ENCODE measurements around the gene VMP1.

The VMP1 gene
- 218 to 451 (median 336) reads per million in 3 donors for total RNA-seq

DNA sequence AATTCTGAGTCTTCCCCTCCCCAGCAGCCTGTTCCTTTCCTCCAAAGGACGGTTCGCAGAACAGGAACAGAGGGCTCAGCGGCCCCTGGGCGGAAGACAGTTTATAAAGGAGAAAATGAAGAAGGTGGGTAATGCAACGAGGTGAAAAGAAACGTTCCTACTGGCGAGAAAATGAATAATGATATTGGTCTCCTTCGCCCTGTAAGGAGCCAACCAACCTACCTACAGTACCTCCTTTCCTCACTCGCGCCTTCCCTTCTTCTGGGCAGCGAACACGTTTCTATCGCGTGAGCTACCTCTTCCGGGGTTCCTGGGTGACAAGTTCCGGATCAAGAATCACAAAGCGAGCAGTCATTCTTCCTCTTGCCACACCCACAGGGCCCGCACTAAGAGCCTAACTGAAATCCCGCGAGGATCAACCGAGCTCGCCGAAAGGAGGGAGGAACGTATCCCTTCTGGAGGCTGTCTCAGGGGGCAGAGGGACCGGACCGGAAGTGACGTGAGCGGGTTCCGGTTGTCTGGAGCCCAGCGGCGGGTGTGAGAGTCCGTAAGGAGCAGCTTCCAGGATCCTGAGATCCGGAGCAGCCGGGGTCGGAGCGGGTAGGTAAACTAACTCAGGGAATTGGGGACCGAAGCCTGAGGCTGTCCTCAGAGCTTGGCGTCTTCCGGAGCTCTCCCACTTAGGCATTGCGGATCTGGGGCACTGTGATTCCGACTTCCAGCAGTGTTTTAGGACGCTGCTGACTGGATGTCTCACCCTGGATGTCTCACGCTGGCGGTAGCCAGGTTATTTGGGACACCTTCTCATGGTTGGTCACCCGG lies at the start of gene VMP1, which contains the start of gene PTRH2:
Gene VMP1 (plus strand): TSS at position 506 of the 822 bp plus-strand sequence. CDS start 23,793 bp downstream, outside the sequence.
Gene PTRH2 (minus strand): TSS at position 282 of the 822 bp plus-strand sequence. CDS start 9,452 bp downstream, outside the sequence.
- Histone ChIP-seq H3K36me3 (ENCODE audit: control insufficient read depth, insufficient read depth, low read length) (no peaks in the 10 kb centered on the region), H3K4me1 (ENCODE audit: control insufficient read depth, insufficient read depth, low read length, poor library complexity, severe bottlenecking) (peaks cover 12% of the 10 kb centered on the region), H3K9me3 (ENCODE audit: control insufficient read depth, low read length) (no peaks in the 10 kb centered on the region), H3K4me3 (ENCODE audit: insufficient read depth, low read depth, low read length, poor library complexity, severe bottlenecking) (peak within 1 kb of the TSS; percentile 69), H3K27ac (ENCODE audit: insufficient read depth, low read length, poor library complexity, severe bottlenecking) (peak within 1 kb of the TSS; percentile 89), H3K27me3 (replicated peaks; ENCODE audit: control insufficient read depth, insufficient read depth, low read length, poor library complexity, severe bottlenecking) (no peaks in the 10 kb centered on the region)
- DNase-seq, result peak; percentile 88 to 94 (median 90)

DNA sequence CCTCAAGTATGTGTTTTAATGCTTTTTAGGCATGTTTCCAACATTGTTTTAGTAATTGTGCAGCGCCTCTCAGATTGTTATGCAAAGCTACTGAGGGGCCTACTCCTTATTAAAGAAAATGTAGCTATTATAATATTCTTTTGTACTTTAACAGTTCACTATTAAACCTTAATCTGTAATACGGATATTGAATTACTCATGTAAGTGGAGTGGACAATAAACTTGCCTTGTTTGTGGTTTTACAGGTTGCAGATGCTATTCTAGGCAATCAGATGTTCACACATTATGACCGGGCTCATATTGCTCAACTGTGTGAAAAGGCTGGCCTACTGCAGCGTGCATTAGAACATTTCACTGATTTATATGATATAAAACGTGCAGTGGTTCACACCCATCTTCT lies 41.2 kb upstream of the VMP1 start:
- Histone ChIP-seq H3K4me3 (ENCODE audit: insufficient read depth, low read depth, low read length, poor library complexity, severe bottlenecking) (no peak overlapping the region), H3K27me3 (replicated peaks; ENCODE audit: control insufficient read depth, insufficient read depth, low read length, poor library complexity, severe bottlenecking) (no peaks in the 10 kb centered on the region), H3K36me3 (ENCODE audit: control insufficient read depth, insufficient read depth, low read length) (peaks cover 65% of the 10 kb centered on the region), H3K27ac (ENCODE audit: insufficient read depth, low read length, poor library complexity, severe bottlenecking) (no peak overlapping the region), H3K9me3 (ENCODE audit: control insufficient read depth, low read length) (no peaks in the 10 kb centered on the region), H3K4me1 (ENCODE audit: control insufficient read depth, insufficient read depth, low read length, poor library complexity, severe bottlenecking) (no peaks in the 10 kb centered on the region)
- DNase-seq, result no peak

DNA sequence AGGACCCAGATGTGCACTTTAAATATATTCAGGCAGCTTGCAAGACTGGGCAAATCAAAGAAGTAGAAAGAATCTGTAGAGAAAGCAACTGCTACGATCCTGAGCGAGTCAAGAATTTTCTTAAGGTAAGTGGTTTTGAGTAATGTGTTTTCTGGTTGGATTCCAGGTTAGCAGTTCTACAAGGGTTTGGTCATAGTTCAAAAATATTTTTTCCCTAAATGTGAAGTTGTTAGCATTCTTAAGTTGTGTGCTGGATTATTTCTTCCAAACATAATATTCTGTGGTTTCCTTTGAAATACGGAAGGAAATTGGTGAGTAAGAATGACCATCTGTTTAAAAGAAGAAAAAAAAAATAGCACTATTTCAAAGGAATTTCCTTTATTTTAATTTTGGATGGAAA lies 38.6 kb upstream of the VMP1 start:
- DNase-seq, result no peak
- no peak overlapping the region for H3K27ac ChIP-seq (ENCODE audit: insufficient read depth, low read length, poor library complexity, severe bottlenecking)
- no peaks in the 10 kb centered on the region for H3K9me3 ChIP-seq (ENCODE audit: control insufficient read depth, low read length)
- no peak overlapping the region for H3K4me3 ChIP-seq (ENCODE audit: insufficient read depth, low read depth, low read length, poor library complexity, severe bottlenecking)
- peaks cover 54% of the 10 kb centered on the region for H3K36me3 ChIP-seq (ENCODE audit: control insufficient read depth, insufficient read depth, low read length)
- H3K4me1 ChIP-seq (ENCODE audit: control insufficient read depth, insufficient read depth, low read length, poor library complexity, severe bottlenecking), result no peaks in the 10 kb centered on the region
- no peaks in the 10 kb centered on the region for H3K27me3 ChIP-seq (replicated peaks; ENCODE audit: control insufficient read depth, insufficient read depth, low read length, poor library complexity, severe bottlenecking)

DNA sequence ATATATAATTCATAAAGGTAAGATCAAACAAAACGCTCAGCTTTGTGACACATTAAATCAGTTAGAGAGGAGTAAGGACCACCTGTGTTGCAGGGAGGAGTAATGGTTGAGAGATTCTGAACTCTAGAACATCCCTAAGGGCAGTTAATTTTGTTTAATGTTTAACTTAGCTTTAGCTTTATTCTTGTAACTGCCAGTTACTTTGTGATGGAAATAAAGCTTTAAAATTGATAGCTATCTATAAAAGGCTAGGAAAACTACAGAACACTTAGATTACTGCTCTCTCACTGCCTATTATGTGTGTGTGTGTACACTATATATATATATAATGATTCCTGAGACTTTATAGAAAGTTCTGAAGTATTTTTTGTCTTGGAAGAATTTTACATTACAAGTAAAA lies 38.0 kb upstream of the VMP1 start:
- no peak for DNase-seq
- Histone ChIP-seq H3K4me1 (ENCODE audit: control insufficient read depth, insufficient read depth, low read length, poor library complexity, severe bottlenecking) (no peaks in the 10 kb centered on the region), H3K27me3 (replicated peaks; ENCODE audit: control insufficient read depth, insufficient read depth, low read length, poor library complexity, severe bottlenecking) (no peaks in the 10 kb centered on the region), H3K9me3 (ENCODE audit: control insufficient read depth, low read length) (no peaks in the 10 kb centered on the region), H3K27ac (ENCODE audit: insufficient read depth, low read length, poor library complexity, severe bottlenecking) (no peak overlapping the region), H3K4me3 (ENCODE audit: insufficient read depth, low read depth, low read length, poor library complexity, severe bottlenecking) (no peak overlapping the region), H3K36me3 (ENCODE audit: control insufficient read depth, insufficient read depth, low read length) (peaks cover 55% of the 10 kb centered on the region)

DNA sequence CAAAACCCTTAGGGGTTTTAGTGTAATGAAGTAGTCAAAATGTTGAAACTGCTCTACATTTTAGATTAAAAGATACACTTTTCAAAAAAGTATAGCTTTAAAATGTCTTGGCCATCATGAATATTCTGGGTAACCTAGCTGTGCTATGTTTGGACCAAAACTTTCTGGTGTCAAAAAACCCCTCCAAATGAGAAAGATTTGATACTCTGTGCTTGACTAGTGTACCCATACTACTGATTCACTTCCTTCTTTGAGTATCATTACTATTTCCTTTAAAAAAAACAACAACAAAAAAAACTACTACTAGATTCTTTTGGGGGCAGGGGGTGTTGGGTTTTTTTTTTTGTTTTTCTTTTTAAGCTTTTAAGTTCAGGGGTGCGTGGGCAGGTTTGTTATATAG lies 37.5 kb upstream of the VMP1 start:
- Histone ChIP-seq H3K27ac (ENCODE audit: insufficient read depth, low read length, poor library complexity, severe bottlenecking) (no peak overlapping the region), H3K4me3 (ENCODE audit: insufficient read depth, low read depth, low read length, poor library complexity, severe bottlenecking) (no peak overlapping the region), H3K36me3 (ENCODE audit: control insufficient read depth, insufficient read depth, low read length) (peaks cover 55% of the 10 kb centered on the region), H3K27me3 (replicated peaks; ENCODE audit: control insufficient read depth, insufficient read depth, low read length, poor library complexity, severe bottlenecking) (no peaks in the 10 kb centered on the region), H3K4me1 (ENCODE audit: control insufficient read depth, insufficient read depth, low read length, poor library complexity, severe bottlenecking) (no peaks in the 10 kb centered on the region), H3K9me3 (ENCODE audit: control insufficient read depth, low read length) (no peaks in the 10 kb centered on the region)
- DNase-seq, result no peak

- no peak overlapping the region for H3K4me3 ChIP-seq (ENCODE audit: insufficient read depth, low read depth, low read length, poor library complexity, severe bottlenecking)
- H3K4me1 ChIP-seq (ENCODE audit: control insufficient read depth, insufficient read depth, low read length, poor library complexity, severe bottlenecking), result no peaks in the 10 kb centered on the region
- no peak overlapping the region for H3K27ac ChIP-seq (ENCODE audit: insufficient read depth, low read length, poor library complexity, severe bottlenecking)
- peaks cover 58% of the 10 kb centered on the region for H3K36me3 ChIP-seq (ENCODE audit: control insufficient read depth, insufficient read depth, low read length)
- no peaks in the 10 kb centered on the region for H3K9me3 ChIP-seq (ENCODE audit: control insufficient read depth, low read length)
- DNase-seq, result no peak
- H3K27me3 ChIP-seq (replicated peaks; ENCODE audit: control insufficient read depth, insufficient read depth, low read length, poor library complexity, severe bottlenecking), result no peaks in the 10 kb centered on the region
Measured at GRCh38 chr17:59671386-59671785, 36.1 kb upstream of the VMP1 start.

DNA sequence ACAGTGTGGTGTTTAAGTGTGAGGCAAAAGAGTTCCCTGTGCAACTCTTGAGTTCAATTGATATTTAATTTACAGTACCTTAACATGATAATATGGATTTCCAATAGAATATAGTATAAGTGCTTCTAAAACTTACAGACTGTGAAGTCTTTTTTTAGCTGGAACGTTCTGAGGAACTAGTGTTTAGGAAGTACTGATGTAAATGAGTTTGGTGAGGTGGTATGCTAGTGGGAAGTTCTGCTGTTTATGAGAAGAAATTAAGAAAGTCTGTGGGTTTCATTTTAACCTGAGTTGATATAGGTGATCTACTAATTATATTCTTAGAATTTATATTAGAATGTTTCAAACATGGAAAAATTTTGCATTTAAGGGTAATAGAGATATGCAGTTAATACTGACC lies 32.2 kb upstream of the VMP1 start:
- Histone ChIP-seq H3K4me1 (ENCODE audit: control insufficient read depth, insufficient read depth, low read length, poor library complexity, severe bottlenecking) (no peaks in the 10 kb centered on the region), H3K27ac (ENCODE audit: insufficient read depth, low read length, poor library complexity, severe bottlenecking) (no peak overlapping the region), H3K4me3 (ENCODE audit: insufficient read depth, low read depth, low read length, poor library complexity, severe bottlenecking) (no peak overlapping the region), H3K27me3 (replicated peaks; ENCODE audit: control insufficient read depth, insufficient read depth, low read length, poor library complexity, severe bottlenecking) (no peaks in the 10 kb centered on the region), H3K9me3 (ENCODE audit: control insufficient read depth, low read length) (no peaks in the 10 kb centered on the region), H3K36me3 (ENCODE audit: control insufficient read depth, insufficient read depth, low read length) (peaks cover 70% of the 10 kb centered on the region)
- DNase-seq, result no peak

DNA sequence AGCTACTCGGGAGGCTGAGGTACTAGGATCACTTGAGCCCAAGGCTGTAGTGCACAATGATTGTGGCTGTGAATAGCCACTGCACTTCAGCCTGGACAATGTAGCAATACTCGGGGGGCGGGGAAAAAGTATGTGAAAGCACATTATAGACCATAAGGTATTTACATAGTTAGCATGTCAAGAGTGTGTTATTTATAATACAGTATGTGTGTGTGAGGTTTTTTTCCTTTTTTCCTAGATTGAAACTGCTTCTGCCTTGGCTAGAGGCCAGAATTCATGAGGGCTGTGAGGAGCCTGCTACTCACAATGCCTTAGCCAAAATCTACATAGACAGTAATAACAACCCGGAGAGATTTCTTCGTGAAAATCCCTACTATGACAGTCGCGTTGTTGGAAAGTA lies 30.7 kb upstream of the VMP1 start:
- Histone ChIP-seq H3K4me1 (ENCODE audit: control insufficient read depth, insufficient read depth, low read length, poor library complexity, severe bottlenecking) (no peaks in the 10 kb centered on the region), H3K4me3 (ENCODE audit: insufficient read depth, low read depth, low read length, poor library complexity, severe bottlenecking) (no peak overlapping the region), H3K36me3 (ENCODE audit: control insufficient read depth, insufficient read depth, low read length) (peaks cover 85% of the 10 kb centered on the region), H3K9me3 (ENCODE audit: control insufficient read depth, low read length) (no peaks in the 10 kb centered on the region), H3K27ac (ENCODE audit: insufficient read depth, low read length, poor library complexity, severe bottlenecking) (no peak overlapping the region), H3K27me3 (replicated peaks; ENCODE audit: control insufficient read depth, insufficient read depth, low read length, poor library complexity, severe bottlenecking) (no peaks in the 10 kb centered on the region)
- no peak for DNase-seq

DNA sequence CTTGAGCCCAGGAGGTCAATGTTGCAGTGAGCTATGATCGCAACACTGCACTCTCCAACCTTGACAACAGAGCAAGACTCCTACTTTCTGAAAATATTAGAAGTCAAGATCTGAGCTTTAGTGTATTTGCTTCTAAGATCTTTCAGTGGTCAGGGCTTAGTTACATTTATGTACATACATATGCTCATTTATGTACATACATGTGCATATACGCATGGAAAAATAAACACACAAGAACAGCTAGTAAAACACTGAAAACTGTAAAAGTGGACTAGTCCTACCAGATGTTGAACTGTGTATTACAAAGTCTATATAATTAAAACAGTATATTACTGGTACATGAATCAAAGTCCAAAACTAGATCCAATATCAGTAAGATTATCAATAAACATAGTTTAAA lies 28.5 kb upstream of the VMP1 start:
- Histone ChIP-seq H3K27ac (ENCODE audit: insufficient read depth, low read length, poor library complexity, severe bottlenecking) (no peak overlapping the region), H3K4me1 (ENCODE audit: control insufficient read depth, insufficient read depth, low read length, poor library complexity, severe bottlenecking) (no peaks in the 10 kb centered on the region), H3K27me3 (replicated peaks; ENCODE audit: control insufficient read depth, insufficient read depth, low read length, poor library complexity, severe bottlenecking) (no peaks in the 10 kb centered on the region), H3K36me3 (ENCODE audit: control insufficient read depth, insufficient read depth, low read length) (peaks cover 96% of the 10 kb centered on the region), H3K9me3 (ENCODE audit: control insufficient read depth, low read length) (no peaks in the 10 kb centered on the region), H3K4me3 (ENCODE audit: insufficient read depth, low read depth, low read length, poor library complexity, severe bottlenecking) (no peak overlapping the region)
- DNase-seq, result no peak

GRCh38 chr17:59680314-59680713 lies 27.1 kb upstream of the VMP1 start:
- DNase-seq, result no peak
- Histone ChIP-seq H3K27me3 (replicated peaks; ENCODE audit: control insufficient read depth, insufficient read depth, low read length, poor library complexity, severe bottlenecking) (no peaks in the 10 kb centered on the region), H3K36me3 (ENCODE audit: control insufficient read depth, insufficient read depth, low read length) (peaks cover 90% of the 10 kb centered on the region), H3K4me3 (ENCODE audit: insufficient read depth, low read depth, low read length, poor library complexity, severe bottlenecking) (no peak overlapping the region), H3K27ac (ENCODE audit: insufficient read depth, low read length, poor library complexity, severe bottlenecking) (no peak overlapping the region), H3K4me1 (ENCODE audit: control insufficient read depth, insufficient read depth, low read length, poor library complexity, severe bottlenecking) (no peaks in the 10 kb centered on the region), H3K9me3 (ENCODE audit: control insufficient read depth, low read length) (no peaks in the 10 kb centered on the region)

Measured in effector memory CD4-positive, alpha-beta T cell (primary cell).